Measurements from ENCODE around the gene RNFT2.

The RNFT2 gene

DNA sequence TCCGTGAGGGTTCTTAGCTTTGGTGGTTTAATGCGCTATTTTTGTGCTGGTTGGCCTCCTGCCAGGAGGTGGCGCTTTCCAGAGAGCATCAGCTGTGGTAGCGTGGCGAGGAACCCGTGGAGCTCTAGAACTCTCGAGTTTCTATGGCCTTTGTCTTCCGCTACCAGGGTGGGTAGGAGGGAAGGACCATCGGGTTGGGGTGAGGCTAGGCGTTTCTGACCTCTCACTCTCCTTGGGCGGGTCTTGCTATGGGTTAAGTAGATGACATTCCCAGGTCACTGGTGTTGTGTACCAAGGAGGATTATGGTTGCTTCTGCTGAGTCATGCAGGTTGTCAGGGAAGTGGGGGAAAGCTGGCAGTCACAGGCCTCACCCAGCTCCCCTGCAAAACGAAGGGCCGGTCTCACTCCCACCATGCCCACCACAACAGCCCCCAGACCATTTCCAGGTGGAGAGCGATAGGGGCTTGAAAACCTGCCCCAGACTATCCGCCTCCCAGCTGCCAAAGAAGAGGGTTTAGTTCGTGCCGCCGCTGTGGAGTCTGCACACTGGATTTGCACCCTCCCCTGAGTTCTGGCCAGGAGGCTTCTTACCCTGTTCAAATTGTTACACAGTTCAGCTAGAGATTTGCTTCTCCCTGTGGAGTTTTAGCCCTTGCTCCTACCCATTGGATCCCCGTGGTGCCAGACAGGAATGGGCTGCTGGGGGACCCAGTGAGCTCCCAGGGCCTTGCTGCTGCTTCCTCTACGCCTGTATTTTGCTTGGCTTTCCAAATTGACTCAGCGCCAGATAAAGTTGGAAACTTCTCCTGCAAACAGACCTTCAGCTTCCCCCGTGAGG is 21.9 kb downstream of the RNFT2 start:
- no peak overlapping the region for H3K27ac ChIP-seq
- TF ChIP-seq, protein P1, sequence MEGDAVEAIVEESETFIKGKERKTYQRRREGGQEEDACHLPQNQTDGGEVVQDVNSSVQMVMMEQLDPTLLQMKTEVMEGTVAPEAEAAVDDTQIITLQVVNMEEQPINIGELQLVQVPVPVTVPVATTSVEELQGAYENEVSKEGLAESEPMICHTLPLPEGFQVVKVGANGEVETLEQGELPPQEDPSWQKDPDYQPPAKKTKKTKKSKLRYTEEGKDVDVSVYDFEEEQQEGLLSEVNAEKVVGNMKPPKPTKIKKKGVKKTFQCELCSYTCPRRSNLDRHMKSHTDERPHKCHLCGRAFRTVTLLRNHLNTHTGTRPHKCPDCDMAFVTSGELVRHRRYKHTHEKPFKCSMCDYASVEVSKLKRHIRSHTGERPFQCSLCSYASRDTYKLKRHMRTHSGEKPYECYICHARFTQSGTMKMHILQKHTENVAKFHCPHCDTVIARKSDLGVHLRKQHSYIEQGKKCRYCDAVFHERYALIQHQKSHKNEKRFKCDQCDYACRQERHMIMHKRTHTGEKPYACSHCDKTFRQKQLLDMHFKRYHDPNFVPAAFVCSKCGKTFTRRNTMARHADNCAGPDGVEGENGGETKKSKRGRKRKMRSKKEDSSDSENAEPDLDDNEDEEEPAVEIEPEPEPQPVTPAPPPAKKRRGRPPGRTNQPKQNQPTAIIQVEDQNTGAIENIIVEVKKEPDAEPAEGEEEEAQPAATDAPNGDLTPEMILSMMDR (conservative IDR thresholded peaks at IDR 0.05), result no peak
- no peak for TF ChIP-seq ZFX (IDR thresholded peaks at IDR 0.05)

DNA sequence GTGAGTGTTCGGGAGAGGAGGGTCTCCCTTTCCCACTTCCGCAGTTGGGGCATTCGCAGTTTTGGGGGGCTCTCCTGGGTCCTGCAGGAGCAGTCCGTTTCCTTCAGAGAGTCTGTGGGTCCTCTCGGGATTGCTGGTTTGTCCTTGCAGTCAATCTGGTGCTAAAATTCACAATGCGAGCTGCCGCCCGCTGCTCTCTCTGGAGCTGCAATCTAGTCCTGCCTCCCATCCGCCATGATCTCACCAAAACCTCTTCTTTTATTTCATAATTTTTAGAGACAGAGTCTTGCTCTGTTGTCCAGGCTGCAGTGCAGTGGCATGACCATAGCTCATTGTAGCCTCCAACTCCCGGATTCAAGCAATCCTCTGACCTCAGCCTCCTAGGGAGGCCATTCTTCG is 22.5 kb downstream of the RNFT2 start:
- no peak overlapping the region for H3K27ac ChIP-seq
- TF ChIP-seq ZFX (IDR thresholded peaks at IDR 0.05), result no peak
- TF ChIP-seq, protein P1 (conservative IDR thresholded peaks at IDR 0.05), result no peak

DNA sequence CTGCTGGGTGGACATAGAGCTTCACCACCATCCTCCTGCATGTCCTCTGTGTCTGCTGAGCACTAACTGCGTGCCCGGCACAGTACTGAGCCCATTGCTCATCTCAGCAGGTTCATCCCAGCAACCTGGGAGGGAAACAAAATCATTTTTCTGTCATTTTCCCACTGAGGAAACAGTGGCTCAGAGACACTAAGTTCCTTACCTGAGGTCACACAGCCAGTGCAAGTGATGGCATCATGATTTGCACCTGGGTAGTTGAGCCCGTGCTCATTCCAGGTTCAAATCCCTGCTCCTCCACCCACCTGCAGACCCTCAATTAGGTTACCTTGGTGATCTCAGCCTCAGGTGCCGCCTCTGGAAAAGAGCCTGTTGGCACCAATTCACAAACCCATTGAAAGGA is 23.4 kb downstream of the RNFT2 start:
- H3K27ac ChIP-seq, result no peak overlapping the region
- TF ChIP-seq, protein P1 (conservative IDR thresholded peaks at IDR 0.05), result no peak
- TF ChIP-seq ZFX (IDR thresholded peaks at IDR 0.05), result no peak

DNA sequence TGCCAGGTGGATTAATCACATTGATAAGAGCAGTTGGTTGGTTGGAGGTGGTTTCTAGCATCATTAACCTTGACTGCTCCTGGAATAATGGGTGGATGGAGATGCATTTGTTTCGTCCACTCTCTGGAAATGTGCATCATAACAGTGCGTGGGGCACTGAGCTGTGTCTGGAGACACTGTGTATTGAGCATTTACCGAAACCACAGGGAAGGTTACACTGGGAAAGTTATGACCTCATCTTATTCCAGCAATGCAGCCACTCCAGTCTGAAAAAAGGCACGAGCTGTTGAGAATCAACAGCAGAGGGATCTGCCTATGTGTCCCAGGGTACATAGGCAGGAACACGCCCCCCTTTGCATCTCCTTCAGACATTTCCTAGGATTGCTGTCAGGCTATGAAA is 27.2 kb downstream of the RNFT2 start:
- no peak overlapping the region for H3K27ac ChIP-seq
- no peak for TF ChIP-seq ZFX (IDR thresholded peaks at IDR 0.05)
- TF ChIP-seq, protein P1 (conservative IDR thresholded peaks at IDR 0.05), result no peak

DNA sequence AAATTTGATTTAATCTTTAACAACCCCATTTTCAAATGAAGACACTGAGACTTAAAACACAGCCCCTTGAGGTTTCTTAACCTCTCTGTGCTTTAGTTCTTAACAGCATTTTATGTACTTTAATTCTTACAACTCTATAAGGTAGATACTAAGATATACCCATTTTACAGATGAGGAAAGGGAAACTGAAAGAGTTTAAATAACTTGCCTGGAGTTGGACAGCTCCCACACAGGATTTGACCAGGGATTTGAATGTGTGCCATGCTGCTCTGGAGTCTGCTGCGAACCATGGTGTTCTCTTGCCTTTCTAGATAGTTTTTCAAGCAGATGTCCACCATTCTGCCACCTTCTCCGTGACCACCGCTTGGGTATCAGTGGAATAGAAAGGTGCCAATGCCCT is 28.2 kb downstream of the RNFT2 start:
- H3K27ac ChIP-seq, result no peak overlapping the region
- no peak for TF ChIP-seq ZFX (IDR thresholded peaks at IDR 0.05)
- TF ChIP-seq, protein P1 (conservative IDR thresholded peaks at IDR 0.05), result no peak

DNA sequence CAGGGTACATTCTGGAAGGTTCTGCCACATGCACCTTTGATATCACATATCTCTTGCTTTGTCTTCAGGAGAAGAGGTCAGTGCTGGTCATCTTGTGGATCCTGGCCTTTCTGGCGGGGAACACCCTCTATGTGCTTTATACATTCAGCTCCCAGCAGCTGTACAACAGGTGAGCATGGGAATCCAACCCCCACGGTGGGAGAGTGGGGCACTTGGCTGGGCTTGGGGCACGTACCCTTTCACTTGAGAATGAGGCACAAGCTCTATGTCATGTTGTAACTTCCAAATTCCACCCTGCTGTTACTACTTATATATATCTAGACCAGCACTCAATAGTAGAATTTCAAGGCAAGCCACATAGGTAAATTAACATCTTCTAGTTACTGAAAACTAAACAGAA is 28.6 kb downstream of the RNFT2 start:
- no peak overlapping the region for H3K27ac ChIP-seq
- TF ChIP-seq, protein P1 (conservative IDR thresholded peaks at IDR 0.05), result no peak
- TF ChIP-seq ZFX (IDR thresholded peaks at IDR 0.05), result no peak

DNA sequence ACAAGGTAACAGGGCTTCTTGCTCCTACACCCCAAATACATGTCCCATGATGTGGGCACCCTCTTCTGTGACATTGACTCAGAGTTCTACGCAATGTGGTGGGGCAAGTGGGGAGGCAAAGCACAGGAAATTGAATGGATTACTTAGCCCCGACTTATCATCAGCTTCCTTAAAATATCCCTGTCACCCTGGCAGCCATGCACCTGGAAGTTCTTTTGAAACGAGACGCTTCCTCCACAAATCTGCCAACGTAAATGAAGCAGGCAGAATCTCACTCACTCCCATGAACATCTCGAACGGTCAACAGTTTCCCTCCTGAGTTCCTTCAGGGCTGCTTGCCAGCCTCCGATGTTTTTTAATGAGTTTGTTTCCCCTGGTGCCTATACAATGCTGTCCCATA is 33.5 kb downstream of the RNFT2 start:
- H3K27ac ChIP-seq, result no peak overlapping the region
- TF ChIP-seq, protein P1 (conservative IDR thresholded peaks at IDR 0.05), result no peak
- no peak for TF ChIP-seq ZFX (IDR thresholded peaks at IDR 0.05)
